Esophagus muscularis mucosa (tissue), 4 donors: ENCODE results near the gene RHOBTB3. TPM values are rescaled to one million over a fixed set of nuclear protein-coding genes. Genes with fewer than 3 reads are reported as not detected.
"Not testable (repeated sequence)": the region's sequence is repeated elsewhere in the genome, so short reads cannot be mapped to it uniquely, and the experiment has no call there.

ENCODE experiments used
- DNase-seq: peaks from one replicate; pipeline ENCODE4 v3.0.0-alpha.2; 2017; ENCODE audit errors: extremely low spot score
- H3K27ac ChIP-seq, 4 donors: fragments of 200-600 bp; sonication (generic); replicated peaks in 1 of 4; 1 replicate in 3 of 4; 2 replicates in 1 of 4; pipeline ENCODE4 v1.5.1; 2016 to 2019; ENCODE audit warnings: mild to moderate bottlenecking in 1 of 4
- H3K27me3 ChIP-seq, 4 donors: fragments of 200-600 bp; sonication (generic); one replicate each; pipeline versions ENCODE4 v1.5.1 to v1.6.0; 2016 to 2019
- H3K36me3 ChIP-seq, 4 donors: fragments of 200-600 bp; sonication (generic); one replicate each; pipeline ENCODE4 v1.5.1; 2016 to 2019
- H3K4me1 ChIP-seq, 4 donors: fragments of 200-600 bp; sonication (generic); one replicate each; pipeline ENCODE4 v1.5.1; 2016 to 2019
- H3K4me3 ChIP-seq, 4 donors: fragments of 200-600 bp; sonication (generic); 1 replicate in 2 of 4; 2 replicates in 2 of 4; pipeline ENCODE4 v1.5.1; 2016 to 2019; ENCODE audit warnings: mild to moderate bottlenecking in 4 of 4, moderate library complexity in 1 of 4
- H3K9me3 ChIP-seq, 4 donors: fragments of 200-600 bp; sonication (generic); 1 replicate in 3 of 4; 2 replicates in 1 of 4; pipeline ENCODE4 v1.5.1; 2016 to 2019
- CTCF ChIP-seq, 3 experiments: fragments of 200-600 bp in 2 of 3; fragments of 450-650 bp in 1 of 3; sonication (generic) in 2 of 3; IDR thresholded peaks; one replicate each; pipeline ENCODE4 v1.5.1; 2017 to 2019; ENCODE audit warnings: antibody characterized with exemption in 3 of 3, mild to moderate bottlenecking in 2 of 3, moderate library complexity in 1 of 3
- EP300 ChIP-seq: sonication (generic); formaldehyde crosslinking; IDR thresholded peaks from one replicate; pipeline ENCODE4 v1.6.1; 2017; ENCODE audit warnings: antibody characterized with exemption
- POLR2A ChIP-seq: fragments of 450-650 bp; IDR thresholded peaks from one replicate; pipeline ENCODE4 v1.6.1; 2017; ENCODE audit warnings: antibody characterized with exemption, moderate library complexity, mild to moderate bottlenecking, low read depth
- POLR2AphosphoS5 ChIP-seq, 2 donors: sonication (generic); formaldehyde crosslinking; IDR thresholded peaks; one replicate each; pipeline ENCODE4 v1.6.1; 2017; ENCODE audit warnings: antibody characterized with exemption in 2 of 2
- WGBS: methylation state at CpG from one replicate; pipeline ENCODE4 v1.1.5; 2018; 5-methylcytosine and 5-hydroxymethylcytosine counted together
- intact Hi-C: fragments of 100-400 bp; cut with DNase I; formaldehyde crosslinking; loops from one replicate; pipeline ENCODE4 v1.15.1; 2023
- total RNA-seq, 4 donors: library from RNA; depleted of rRNA; stranded (reverse); fragments of >200 nt; gene quantifications; one replicate each; pipeline versions ENCODE4 v1.1.0 to v1.2.1, GENCODE V29; 2016

RHOBTB3 gene
- total RNA-seq, 4 donors from 2014 or later = 72.9 to 165 (median 89.2) TPM

GRCh38 chr5:95709967-95710650 is 21.0 kb upstream of the RHOBTB3 start:
- no peak overlapping the region for H3K27ac ChIP-seq
- TF ChIP-seq POLR2AphosphoS5 (IDR thresholded peaks at IDR 0.05) (no peak), CTCF (IDR thresholded peaks at IDR 0.05) (no peak), POLR2A (no peak), EP300 (no peak)
- no peak for DNase-seq
- no peaks in the 10 kb centered on the region for H3K9me3 ChIP-seq
- peaks cover 0 to 4% (median 2%) of the 10 kb centered on the region in 4 donors for H3K4me1 ChIP-seq
- intact Hi-C loops = no loop called here
- no peak overlapping the region for H3K4me3 ChIP-seq
- WGBS = 76% methylated on average over 14 of the region's 15 CpGs
- no peaks in the 10 kb centered on the region for H3K36me3 ChIP-seq
- H3K27me3 ChIP-seq = no peaks in the 10 kb centered on the region

- DNase-seq, H3K27ac ChIP-seq, intact Hi-C loops, H3K4me3 ChIP-seq, H3K27me3 ChIP-seq, H3K9me3 ChIP-seq, H3K36me3 ChIP-seq, H3K4me1 ChIP-seq: not testable (repeated sequence)
- 78% methylated on average over 23 of the region's 23 CpGs for WGBS
Measured at GRCh38 chr5:95710651-95711500, 20.3 kb upstream of the RHOBTB3 start.

GRCh38 chr5:95711501-95712346 is 19.4 kb upstream of the RHOBTB3 start:
- Histone ChIP-seq H3K4me3 (no peak overlapping the region), H3K27me3 (no peaks in the 10 kb centered on the region), H3K27ac (no peak overlapping the region), H3K9me3 (no peaks in the 10 kb centered on the region), H3K4me1 (peaks cover 0 to 4% (median 2%) of the 10 kb centered on the region in 4 donors), H3K36me3 (no peaks in the 10 kb centered on the region)
- DNase-seq = no peak
- intact Hi-C loops = no loop called here
- TF ChIP-seq POLR2AphosphoS5 (IDR thresholded peaks at IDR 0.05) (no peak), CTCF (IDR thresholded peaks at IDR 0.05) (no peak), POLR2A (no peak), EP300 (no peak)
- 92% methylated on average over 26 of the region's 27 CpGs for WGBS

- WGBS = 62% methylated on average over 2 of the region's 2 CpGs
- H3K27ac ChIP-seq = no peak overlapping the region
- intact Hi-C loops = no loop called here
- no peaks in the 10 kb centered on the region for H3K36me3 ChIP-seq
- no peak overlapping the region for H3K4me3 ChIP-seq
- no peaks in the 10 kb centered on the region for H3K9me3 ChIP-seq
- TF ChIP-seq POLR2A (no peak), CTCF (IDR thresholded peaks at IDR 0.05) (no peak), POLR2AphosphoS5 (IDR thresholded peaks at IDR 0.05) (no peak), EP300 (no peak)
- DNase-seq = no peak
- H3K27me3 ChIP-seq = no peaks in the 10 kb centered on the region
- peaks cover 0 to 4% (median 2%) of the 10 kb centered on the region in 4 donors for H3K4me1 ChIP-seq
Measured at GRCh38 chr5:95712347-95712958, 18.7 kb upstream of the RHOBTB3 start.

GRCh38 chr5:95713246-95713645 is 17.9 kb upstream of the RHOBTB3 start:
- H3K9me3 ChIP-seq, intact Hi-C loops, DNase-seq, H3K4me1 ChIP-seq, H3K27me3 ChIP-seq, H3K27ac ChIP-seq, H3K4me3 ChIP-seq, H3K36me3 ChIP-seq: not testable (repeated sequence)
- 99% methylated on average over 5 of the region's 5 CpGs for WGBS
